Naive B cell (primary cell): Measurements from ENCODE around the gene ATP11A. TPM values are rescaled to one million over a fixed set of nuclear protein-coding genes. Genes with fewer than 3 reads are reported as not detected.

Experiments used
- ATAC-seq, 2 donors: fragments of 150-1000 bp; cut with Tn5 transposase; 2 replicates each; pipeline ENCODE4 v1.10.0; 2021; ENCODE audit warnings: low read depth in 2 of 2, mild to moderate bottlenecking in 2 of 2, moderate library complexity in 2 of 2
- DNase-seq: peaks from one replicate; pipeline ENCODE4 v3.0.0; 2022
- H3K27ac Mint-ChIP-seq, 6 donors: one replicate each; pipeline ENCODE4 v1.8.0; 2020 to 2022; ENCODE audit warnings: mild to moderate bottlenecking in 6 of 6, mixed read lengths in 6 of 6, moderate library complexity in 5 of 6, inconsistent platforms in 2 of 6
- H3K27me3 Mint-ChIP-seq, 3 donors: one replicate each; pipeline ENCODE4 v1.8.0; 2021 to 2022; ENCODE audit warnings: mixed read lengths in 3 of 3, mild to moderate bottlenecking in 1 of 3
- H3K36me3 Mint-ChIP-seq, 2 donors: one replicate each; pipeline ENCODE4 v1.8.0; 2020 to 2022; ENCODE audit warnings: mixed read lengths in 2 of 2, inconsistent platforms in 1 of 2, mild to moderate bottlenecking in 1 of 2
- H3K4me1 Mint-ChIP-seq, 3 donors: one replicate each; pipeline ENCODE4 v1.8.0; 2020 to 2022; ENCODE audit warnings: mixed read lengths in 3 of 3, inconsistent platforms in 1 of 3, mild to moderate bottlenecking in 1 of 3, moderate library complexity in 1 of 3
- H3K4me3 Mint-ChIP-seq, 8 donors: one replicate each; pipeline ENCODE4 v1.8.0; 2020 to 2022; ENCODE audit warnings: mild to moderate bottlenecking in 8 of 8, mixed read lengths in 8 of 8, moderate library complexity in 8 of 8, inconsistent platforms in 2 of 8
- H3K9me3 Mint-ChIP-seq, 7 donors: one replicate each; pipeline ENCODE4 v1.8.0; 2020 to 2022; ENCODE audit warnings: mixed read lengths in 7 of 7, mild to moderate bottlenecking in 5 of 7, inconsistent platforms in 2 of 7, moderate library complexity in 1 of 7
- polyA plus RNA-seq, 6 donors: library from polyadenylated mRNA; unstranded; fragments of 300-500 nt; fragmentation: Illumina TruSeq; gene quantifications; one replicate each; pipeline ENCODE4 v1.2.3, GENCODE V29; 2021; ENCODE audit warnings: low read depth in 6 of 6

ATP11A gene
- polyA plus RNA-seq, 6 donors from 2014 or later = 7.9 to 23.3 (median 12.9) TPM

- Mint-ChIP-seq H3K9me3 (peaks cover 0 to 18% (median 6%) of the 10 kb centered on the region in 7 donors), H3K4me3 (no peak overlapping the region), H3K36me3 (peaks cover 6 to 14% of the 10 kb centered on the region in 2 donors), H3K27ac (peak overlapping the region in 2 of 6 donors; percentile 20 to 76), H3K4me1 (no peaks in the 10 kb centered on the region), H3K27me3 (no peaks in the 10 kb centered on the region)
- ATAC-seq (no peak), DNase-seq (no peak)
Observed at GRCh38 chr13:112802802-112803195, 113.0 kb downstream of the ATP11A start.

- peak overlapping the region in 4 of 6 donors; percentile 54 to 87 (median 78) for H3K27ac Mint-ChIP-seq
- no peak for ATAC-seq
Observed at GRCh38 chr13:112803422-112803821, 113.6 kb downstream of the ATP11A start.

DNA sequence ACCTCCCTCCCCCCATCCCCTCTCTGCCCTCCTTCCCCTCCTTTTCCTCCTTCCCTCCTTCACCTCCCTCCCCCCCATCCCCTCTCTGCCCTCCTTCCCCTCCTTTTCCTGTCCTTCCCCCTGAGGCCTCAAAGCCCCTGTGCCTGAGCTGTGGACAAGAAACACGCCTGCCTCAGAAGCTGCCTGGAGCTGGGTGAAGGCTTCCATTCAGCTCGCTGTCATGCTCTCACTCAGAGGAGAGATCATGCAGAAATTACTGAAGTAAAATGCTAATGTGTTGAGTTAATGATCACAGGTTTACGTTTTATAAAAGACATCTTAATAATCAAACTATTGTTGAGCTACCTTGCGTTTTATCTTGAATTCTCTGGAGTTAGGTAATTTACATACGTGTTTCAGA lies 114.5 kb downstream of the ATP11A start:
- DNase-seq (no peak), ATAC-seq (no peak)
- no peak overlapping the region for H3K4me3 Mint-ChIP-seq
- H3K9me3 Mint-ChIP-seq = peaks cover 0 to 6% (median under 1%) of the 10 kb centered on the region in 7 donors
- H3K27ac Mint-ChIP-seq = no peak overlapping the region
- H3K4me1 Mint-ChIP-seq = no peaks in the 10 kb centered on the region
- H3K36me3 Mint-ChIP-seq = peaks cover 0 to 2% of the 10 kb centered on the region in 2 donors
- no peaks in the 10 kb centered on the region for H3K27me3 Mint-ChIP-seq

More at GRCh38 chr13:112803422-112803821, 113.6 kb downstream of the ATP11A start:
- Mint-ChIP-seq H3K36me3 (peaks cover 6 to 12% of the 10 kb centered on the region in 2 donors), H3K4me1 (no peaks in the 10 kb centered on the region), H3K4me3 (no peak overlapping the region), H3K9me3 (peaks cover 0 to 15% (median 6%) of the 10 kb centered on the region in 7 donors), H3K27me3 (no peaks in the 10 kb centered on the region)
- DNase-seq = no peak

DNA sequence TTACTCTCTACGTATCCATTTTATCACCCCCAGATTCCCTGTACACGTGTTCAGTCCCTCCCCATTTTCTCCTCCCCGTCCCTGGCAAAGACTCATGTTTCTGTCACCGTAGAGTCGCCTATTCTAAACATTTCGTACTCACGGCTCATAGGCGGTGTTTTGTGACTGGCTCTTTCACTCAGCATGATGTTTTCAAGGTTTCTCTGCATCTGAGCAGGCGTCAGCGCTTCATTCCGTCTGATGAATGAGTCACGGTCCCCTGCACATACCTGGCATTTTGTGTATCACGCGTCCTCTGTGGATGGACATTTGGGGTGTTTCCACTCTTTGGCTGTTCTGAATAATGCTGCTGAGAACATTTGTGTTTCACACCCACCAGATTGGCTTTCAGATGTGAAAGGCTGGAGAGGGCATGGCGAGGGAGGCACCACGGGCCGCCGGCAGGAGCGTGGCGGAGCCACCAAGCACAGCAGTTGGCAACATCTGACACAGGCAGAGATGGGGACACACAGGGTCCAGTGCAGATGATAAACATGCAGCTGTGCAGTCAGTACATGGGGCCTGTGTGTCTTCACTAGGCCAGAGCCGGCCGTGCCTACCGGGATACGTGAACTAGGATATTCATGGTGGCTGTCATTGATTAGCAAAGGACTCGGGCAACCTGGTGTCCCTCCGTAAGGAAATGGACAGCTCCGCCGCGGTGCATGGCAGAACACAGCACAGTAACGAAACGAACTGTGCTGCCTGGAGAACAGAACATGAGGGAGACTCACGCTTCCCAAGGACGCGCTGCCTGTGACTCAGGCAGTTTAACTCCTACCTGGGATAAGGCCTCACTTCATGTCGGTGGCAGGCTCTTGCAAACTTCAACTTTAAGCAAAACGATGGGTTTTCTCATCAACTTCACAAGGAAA lies 117.2 kb downstream of the ATP11A start:
- no peak overlapping the region for H3K4me3 Mint-ChIP-seq
- no peaks in the 10 kb centered on the region for H3K9me3 Mint-ChIP-seq
- H3K27me3 Mint-ChIP-seq = no peaks in the 10 kb centered on the region
- ATAC-seq (no peak), DNase-seq (no peak)
- H3K36me3 Mint-ChIP-seq = no peaks in the 10 kb centered on the region
- peak overlapping the region in 1 of 6 donors; percentile 57 for H3K27ac Mint-ChIP-seq
- H3K4me1 Mint-ChIP-seq = no peaks in the 10 kb centered on the region

- no peak overlapping the region for H3K4me3 Mint-ChIP-seq
- H3K27ac Mint-ChIP-seq = no peak overlapping the region
- no peaks in the 10 kb centered on the region for H3K36me3 Mint-ChIP-seq
- H3K27me3 Mint-ChIP-seq = no peaks in the 10 kb centered on the region
- ATAC-seq (no peak), DNase-seq (no peak)
- H3K4me1 Mint-ChIP-seq = no peaks in the 10 kb centered on the region
- no peaks in the 10 kb centered on the region for H3K9me3 Mint-ChIP-seq
Observed at GRCh38 chr13:112807653-112808376, 118.0 kb downstream of the ATP11A start.

- ATAC-seq (no peak), DNase-seq (no peak)
- Mint-ChIP-seq H3K9me3 (peaks cover 0 to 3% (median 0%) of the 10 kb centered on the region in 7 donors), H3K27me3 (no peaks in the 10 kb centered on the region), H3K4me3 (no peak overlapping the region), H3K4me1 (no peaks in the 10 kb centered on the region), H3K27ac (no peak overlapping the region), H3K36me3 (peaks cover 0 to 2% of the 10 kb centered on the region in 2 donors)
Observed at GRCh38 chr13:112808377-112809140, 118.7 kb downstream of the ATP11A start.

DNA sequence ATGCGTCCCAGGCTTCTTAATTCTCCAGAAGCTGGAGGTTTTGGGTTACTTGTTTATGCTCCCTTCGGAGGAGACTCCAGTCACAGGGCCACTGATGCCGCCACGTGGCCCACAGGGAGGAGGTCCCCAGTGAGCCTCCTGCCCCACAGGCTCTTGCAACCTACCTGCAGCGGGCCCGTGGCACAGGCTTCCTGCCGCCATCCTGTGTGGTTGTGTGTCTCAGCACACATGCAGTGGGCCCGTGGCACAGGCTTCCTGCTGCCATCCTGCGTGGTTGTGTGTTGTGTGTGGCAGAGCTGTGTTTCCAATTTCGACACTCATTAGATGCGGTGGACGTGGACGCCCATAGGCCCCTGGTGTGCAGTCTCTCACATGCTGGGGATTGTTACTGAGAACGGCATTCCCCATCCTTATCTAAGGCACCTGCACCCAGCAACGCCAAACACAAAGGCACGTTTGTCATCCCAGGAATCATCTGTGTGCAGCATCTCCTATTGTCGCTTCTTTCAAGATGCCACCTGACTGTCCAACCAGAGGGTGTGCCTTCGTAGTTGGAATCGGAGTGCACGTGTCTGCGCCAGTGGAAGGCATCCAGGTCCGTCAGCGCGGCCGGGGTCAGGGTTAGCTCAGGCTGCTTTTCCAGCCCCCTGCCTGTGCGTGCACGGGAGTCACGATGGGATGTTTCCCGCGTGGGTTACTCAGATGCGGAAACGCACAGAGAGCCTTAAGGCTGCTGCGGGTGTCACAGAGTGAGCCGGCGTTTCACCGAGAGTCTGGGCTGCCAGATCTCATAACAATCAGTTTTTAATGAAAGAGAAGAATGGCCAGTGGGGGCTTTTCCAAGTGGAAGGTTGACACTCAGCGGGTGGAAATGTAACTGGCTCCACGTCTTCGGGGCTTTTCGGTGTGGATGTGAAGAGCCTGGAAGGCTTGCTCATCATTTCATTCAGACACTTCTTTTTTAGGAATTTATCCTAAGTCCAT lies 119.8 kb downstream of the ATP11A start:
- no peak overlapping the region for H3K4me3 Mint-ChIP-seq

DNA sequence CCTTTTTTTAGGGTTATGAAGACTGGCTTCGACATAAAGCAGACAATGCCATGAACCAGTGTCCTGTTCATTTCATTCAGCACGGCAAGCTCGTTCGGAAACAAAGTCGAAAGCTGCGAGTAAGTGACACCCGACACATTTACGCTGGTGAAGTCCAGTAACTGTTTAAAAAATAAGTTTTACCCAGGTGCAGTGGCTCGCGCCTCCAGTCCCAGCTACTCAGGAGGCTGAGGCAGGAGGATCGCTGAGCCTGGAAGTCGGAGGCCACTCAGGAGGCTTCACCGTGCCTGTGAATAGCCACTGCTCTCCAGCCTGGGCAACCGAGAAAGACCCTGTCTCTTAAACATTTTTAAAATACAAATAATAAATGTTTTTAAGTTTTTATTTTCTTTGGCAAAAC lies 120.8 kb downstream of the ATP11A start:
- Mint-ChIP-seq H3K4me3 (peak overlapping the region in 1 of 8 donors; percentile 56), H3K27ac (no peak overlapping the region), H3K9me3 (peaks cover 0 to 5% (median 3%) of the 10 kb centered on the region in 7 donors), H3K27me3 (no peaks in the 10 kb centered on the region), H3K4me1 (peaks cover 0 to 3% (median 0%) of the 10 kb centered on the region in 3 donors), H3K36me3 (peaks cover 7 to 8% of the 10 kb centered on the region in 2 donors)
- ATAC-seq (no peak), DNase-seq (no peak)

More for the DNA sequence above, 119.8 kb downstream of the ATP11A start:
- Mint-ChIP-seq H3K4me1 (no peaks in the 10 kb centered on the region), H3K36me3 (peaks cover 0 to 8% of the 10 kb centered on the region in 2 donors), H3K9me3 (peaks cover 0 to 5% (median 2%) of the 10 kb centered on the region in 7 donors), H3K27ac (no peak overlapping the region), H3K27me3 (no peaks in the 10 kb centered on the region)
- no peak for DNase-seq
- ATAC-seq = no peak

DNA sequence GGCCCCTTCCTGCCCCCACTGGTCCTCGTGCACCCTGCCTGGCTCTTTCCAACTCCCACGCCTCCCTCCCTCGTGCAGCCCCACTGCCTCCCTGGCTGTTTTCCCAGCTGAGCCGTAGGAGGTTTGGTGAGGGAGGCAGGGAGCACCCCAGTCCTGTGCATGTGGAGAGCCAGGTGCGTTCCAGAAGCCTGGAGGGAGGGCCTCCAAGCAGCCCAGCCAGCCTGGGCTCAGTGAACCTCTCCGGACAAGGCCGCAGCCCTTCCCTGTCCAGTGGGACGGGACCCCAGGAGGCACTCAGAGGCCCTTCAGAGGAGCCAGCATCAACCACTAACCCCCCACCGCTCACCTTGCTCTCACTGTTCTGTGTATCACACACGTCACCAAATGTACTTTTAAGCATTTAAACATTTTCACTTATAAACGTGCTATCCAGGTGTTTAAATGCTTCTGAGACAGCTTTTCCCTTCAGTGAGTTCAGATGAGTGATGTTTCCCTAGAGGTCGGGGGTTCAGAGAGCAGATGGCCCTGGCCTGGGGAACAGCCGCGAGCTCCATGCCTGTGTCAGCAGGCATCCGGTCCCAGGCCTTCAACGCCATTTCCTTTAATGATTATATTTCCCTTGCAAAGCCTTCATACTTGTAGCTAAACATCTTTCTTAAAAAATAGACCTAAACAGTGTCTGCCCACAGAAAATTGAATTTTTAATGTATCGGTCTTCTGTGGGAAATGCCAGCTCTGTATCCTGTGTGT lies 122.6 kb downstream of the ATP11A start:
- H3K9me3 Mint-ChIP-seq = peaks cover 0 to 8% (median 4%) of the 10 kb centered on the region in 7 donors
- H3K27ac Mint-ChIP-seq = peak overlapping the region in 1 of 6 donors; percentile 58
- H3K27me3 Mint-ChIP-seq = no peaks in the 10 kb centered on the region
- H3K36me3 Mint-ChIP-seq = peaks cover 17 to 18% of the 10 kb centered on the region in 2 donors
- ATAC-seq (no peak), DNase-seq (no peak)
- peaks cover 0 to 3% (median 0%) of the 10 kb centered on the region in 3 donors for H3K4me1 Mint-ChIP-seq
- H3K4me3 Mint-ChIP-seq = no peak overlapping the region

DNA sequence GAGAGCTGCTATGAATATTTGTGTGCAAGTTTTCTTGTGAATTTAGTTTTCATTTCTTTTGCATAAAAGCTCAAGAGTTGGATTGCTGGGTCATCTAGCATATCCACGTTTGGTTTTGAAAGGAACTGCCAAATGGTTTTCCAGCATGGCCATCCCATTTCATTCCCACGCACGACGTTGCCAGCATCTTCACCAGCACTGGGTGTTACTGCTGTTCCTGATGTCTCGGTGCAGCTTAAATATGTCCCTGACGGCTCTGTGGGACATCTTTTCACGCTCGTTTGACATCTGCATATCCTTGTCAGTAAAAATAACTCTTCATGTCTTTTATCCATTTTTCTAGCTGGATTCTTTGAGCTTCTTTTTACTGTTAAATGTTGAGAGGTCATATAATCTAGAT lies 123.7 kb downstream of the ATP11A start:
- Mint-ChIP-seq H3K4me3 (no peak overlapping the region), H3K27me3 (no peaks in the 10 kb centered on the region), H3K36me3 (peaks cover 18 to 24% of the 10 kb centered on the region in 2 donors), H3K27ac (peak overlapping the region in 1 of 6 donors; percentile 51), H3K9me3 (peaks cover 0 to 15% (median 5%) of the 10 kb centered on the region in 7 donors), H3K4me1 (peaks cover 0 to 3% (median 0%) of the 10 kb centered on the region in 3 donors)
- ATAC-seq = no peak
- no peak for DNase-seq

GRCh38 chr13:112814905-112815585 lies 125.2 kb downstream of the ATP11A start:
- Mint-ChIP-seq H3K27ac (peak overlapping the region in 3 of 6 donors; percentile 10 to 34 (median 23)), H3K27me3 (no peaks in the 10 kb centered on the region), H3K4me3 (no peak overlapping the region), H3K36me3 (peaks cover 20 to 39% of the 10 kb centered on the region in 2 donors), H3K4me1 (peaks cover 0 to 3% (median 0%) of the 10 kb centered on the region in 3 donors), H3K9me3 (peaks cover 0 to 15% (median 5%) of the 10 kb centered on the region in 7 donors)
- no peak for DNase-seq
- no peak for ATAC-seq
